GM12892 (cell line): ENCODE data around the gene ALDH8A1.

Source experiments
- POLR2A ChIP-seq: IDR thresholded peaks from 2 replicates; pipeline ENCODE4 v1.6.1; 2011; ENCODE audit warnings: low read depth, low read length, control low read depth
- POLR2AphosphoS5 ChIP-seq: IDR thresholded peaks from 2 replicates; pipeline ENCODE4 v1.6.1; 2011; ENCODE audit warnings: low read depth, low read length, control low read depth
- TAF1 ChIP-seq: IDR thresholded peaks from 2 replicates; pipeline ENCODE4 v1.6.1; 2011; ENCODE audit warnings: low read depth, mild to moderate bottlenecking, control low read depth, low read length, borderline replicate concordance

DNA sequence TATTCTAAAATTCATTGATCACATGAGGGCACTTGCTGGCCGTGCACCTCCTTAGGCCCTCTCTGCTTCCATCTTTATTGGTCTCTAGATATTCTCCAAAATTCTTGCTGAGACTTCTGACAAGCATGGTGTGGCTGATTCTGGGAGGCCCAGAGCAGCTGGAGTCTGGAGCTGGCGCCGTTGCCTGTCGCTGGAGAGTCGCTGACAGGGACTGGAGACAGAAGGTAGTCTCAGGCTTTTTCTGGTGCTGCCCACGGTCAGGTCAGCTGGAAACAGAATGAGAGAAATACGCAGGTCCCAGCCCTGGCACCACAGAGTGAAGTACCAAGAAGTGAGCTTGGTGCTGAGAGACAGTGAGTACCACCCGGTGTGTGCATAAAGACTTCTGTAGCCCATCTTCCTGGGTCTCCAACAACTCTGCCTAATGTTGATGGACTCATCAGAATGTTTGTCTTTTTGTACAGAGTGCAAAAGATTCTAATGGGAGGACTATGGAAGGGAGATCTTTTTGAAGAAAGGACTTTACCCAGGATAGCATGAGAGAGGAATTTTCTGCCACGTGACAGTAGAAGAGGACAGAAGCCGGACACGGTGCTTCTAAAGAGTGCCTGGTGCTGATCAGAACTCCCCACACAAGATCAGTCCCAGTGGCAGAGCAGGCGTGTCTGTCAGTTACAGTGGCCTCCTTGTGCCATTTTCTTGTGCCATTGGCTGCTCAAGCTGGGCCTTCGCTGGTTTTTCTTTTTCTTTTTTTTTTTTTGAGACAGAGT, 1.8 kb upstream of the ALDH8A1 start:
- TF ChIP-seq POLR2A (no peak), POLR2AphosphoS5 (no peak), TAF1 (no peak)
